Hippocampal formation (tissue), 2 donors: ENCODE data around the gene KDM6B.
A peak's percentile ranks its signal among the peaks of the same experiment; 100 is the strongest.

Experiments
- DNase-seq, 2 donors: peaks; one replicate each; lab custom pipeline; 2025; lab: John Stamatoyannopoulos, UW

Gene KDM6B

DNA sequence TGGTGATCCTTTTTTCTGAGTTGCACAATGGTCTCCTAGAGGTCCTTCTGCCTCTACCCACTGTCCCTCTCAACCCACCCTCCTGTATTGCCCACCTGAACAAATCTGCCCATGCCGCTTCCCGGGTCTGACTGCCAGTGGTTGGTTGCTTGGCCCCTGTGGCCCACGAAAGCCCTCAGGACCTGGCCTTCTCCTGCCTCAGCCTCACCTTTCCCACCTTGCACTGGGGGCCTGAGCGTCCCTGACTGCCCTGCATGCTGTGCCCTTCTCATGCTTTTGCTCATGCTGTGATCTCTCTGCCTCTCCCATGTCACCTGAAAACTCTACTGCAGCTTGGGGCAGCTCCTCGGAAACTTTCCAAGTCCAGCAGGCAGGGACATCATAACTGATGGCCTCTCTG lies 13.8 kb upstream of the KDM6B start:
- no peak for DNase-seq

GRCh38 chr17:7822126-7822525 lies 11.9 kb upstream of the KDM6B start:
- DNase-seq = no peak

GRCh38 chr17:7823581-7824001 lies 10.4 kb upstream of the KDM6B start:
- DNase-seq = no peak

DNA sequence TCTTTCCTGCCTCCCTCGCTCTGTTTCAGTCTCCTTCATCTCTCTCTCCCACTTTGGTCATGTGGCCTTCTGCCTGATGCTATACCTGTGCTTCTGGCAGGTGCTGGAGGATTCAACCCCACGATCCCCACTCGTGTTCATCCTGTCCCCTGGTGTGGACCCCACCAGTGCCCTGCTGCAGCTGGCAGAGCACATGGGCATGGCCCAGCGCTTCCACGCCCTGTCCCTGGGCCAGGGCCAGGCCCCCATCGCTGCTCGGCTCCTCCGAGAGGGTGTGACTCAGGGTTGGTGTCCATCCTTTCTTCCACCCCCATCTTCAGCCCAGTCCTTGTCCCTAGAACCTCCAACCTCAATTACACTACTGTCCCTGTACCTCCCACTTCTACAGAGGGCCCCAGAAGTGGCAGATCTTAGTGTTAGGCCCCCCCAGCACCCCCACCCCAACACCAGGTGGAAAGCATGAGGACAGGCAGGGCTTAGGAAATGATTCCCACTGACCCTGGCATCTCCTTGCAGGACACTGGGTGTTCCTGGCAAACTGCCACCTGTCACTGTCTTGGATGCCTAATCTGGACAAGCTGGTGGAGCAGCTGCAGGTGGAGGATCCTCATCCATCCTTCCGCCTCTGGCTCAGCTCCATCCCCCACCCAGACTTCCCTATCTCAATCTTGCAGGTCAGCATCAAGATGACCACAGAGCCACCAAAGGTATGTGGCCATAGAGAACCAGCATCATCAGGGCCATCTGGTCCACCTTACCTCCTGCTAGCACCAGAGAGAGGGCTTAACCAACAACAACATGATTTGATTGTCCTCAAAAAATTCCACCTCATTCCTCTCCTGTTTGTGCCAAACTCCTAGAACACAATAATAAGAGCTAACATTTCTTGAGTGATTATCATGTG lies 9.7 kb upstream of the KDM6B start:
- DNase-seq = no peak

DNA sequence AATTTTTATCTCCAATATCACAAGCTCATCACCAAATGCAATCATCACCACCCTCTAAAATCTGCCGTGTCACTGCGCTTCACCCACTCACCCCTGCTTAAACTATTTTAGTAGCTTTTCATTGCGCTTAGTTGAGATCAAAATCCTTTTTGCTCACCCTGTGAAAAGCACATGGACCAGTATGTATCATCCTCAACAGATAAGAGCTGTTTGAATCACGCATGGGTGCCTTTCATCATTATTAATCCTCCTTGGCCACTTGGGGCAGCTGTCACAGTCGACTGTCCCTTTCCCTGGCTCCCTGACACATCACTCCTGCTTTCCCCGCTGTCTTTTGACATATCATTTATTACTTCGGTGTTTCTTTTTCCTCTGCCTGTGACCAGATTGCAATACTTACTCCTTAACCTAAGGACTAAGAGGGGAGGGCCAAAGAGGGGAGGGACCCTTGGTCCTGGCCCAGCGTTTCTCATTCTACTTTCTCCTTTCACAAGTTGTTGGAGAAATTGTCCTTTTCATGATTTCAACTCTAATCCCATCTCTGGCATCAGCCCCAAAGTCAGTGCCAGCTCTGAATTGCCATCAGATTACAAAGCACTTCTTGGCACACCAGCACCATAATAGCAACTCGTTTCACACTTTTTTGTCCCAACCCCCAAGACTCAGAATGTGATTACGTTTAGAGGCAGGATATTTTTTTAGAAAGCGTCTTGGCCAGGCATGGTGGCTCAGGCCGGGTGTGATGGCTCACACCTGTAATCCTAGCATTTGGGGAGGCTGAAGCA lies 8.6 kb upstream of the KDM6B start:
- peak in 1 of 2 donors; percentile 30 for DNase-seq

DNA sequence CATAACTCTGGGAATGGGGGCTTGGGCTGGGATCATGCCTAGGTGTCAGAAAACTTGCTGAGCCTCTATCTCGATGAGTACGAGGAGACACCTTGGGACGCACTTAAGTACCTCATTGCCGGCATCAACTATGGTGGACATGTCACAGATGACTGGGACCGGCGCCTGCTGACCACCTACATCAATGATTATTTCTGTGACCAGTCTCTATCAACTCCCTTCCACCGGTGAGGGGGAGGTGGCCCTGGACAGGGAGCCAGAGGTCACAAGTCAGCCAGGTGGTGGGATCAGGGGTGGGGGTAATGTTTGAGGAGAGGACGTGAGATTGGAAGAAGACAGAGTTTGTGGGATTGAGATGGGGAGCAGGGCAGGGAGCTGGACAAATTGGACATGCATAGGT lies 3.4 kb upstream of the KDM6B start:
- no peak for DNase-seq

DNA sequence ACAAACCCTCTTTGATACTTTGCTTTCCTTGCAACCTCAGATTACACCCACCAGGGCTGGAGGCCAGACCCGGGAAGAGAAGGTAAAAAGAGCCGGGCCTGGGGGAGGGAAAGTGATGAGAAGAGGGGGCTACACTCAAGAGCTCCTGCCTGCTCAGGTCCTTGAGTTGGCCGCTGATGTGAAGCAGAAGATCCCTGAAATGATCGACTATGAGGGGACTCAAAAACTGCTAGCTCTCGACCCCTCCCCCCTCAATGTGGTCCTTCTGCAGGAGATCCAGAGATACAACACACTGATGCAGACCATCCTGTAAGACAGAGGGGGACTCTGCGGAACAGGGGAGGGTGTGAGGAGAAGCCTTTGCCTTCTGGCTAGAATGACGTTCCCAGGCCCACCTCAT lies 2.8 kb upstream of the KDM6B start:
- no peak for DNase-seq

- DNase-seq = no peak
Measured at GRCh38 chr17:7832431-7832830, 1.6 kb upstream of the KDM6B start.

DNA sequence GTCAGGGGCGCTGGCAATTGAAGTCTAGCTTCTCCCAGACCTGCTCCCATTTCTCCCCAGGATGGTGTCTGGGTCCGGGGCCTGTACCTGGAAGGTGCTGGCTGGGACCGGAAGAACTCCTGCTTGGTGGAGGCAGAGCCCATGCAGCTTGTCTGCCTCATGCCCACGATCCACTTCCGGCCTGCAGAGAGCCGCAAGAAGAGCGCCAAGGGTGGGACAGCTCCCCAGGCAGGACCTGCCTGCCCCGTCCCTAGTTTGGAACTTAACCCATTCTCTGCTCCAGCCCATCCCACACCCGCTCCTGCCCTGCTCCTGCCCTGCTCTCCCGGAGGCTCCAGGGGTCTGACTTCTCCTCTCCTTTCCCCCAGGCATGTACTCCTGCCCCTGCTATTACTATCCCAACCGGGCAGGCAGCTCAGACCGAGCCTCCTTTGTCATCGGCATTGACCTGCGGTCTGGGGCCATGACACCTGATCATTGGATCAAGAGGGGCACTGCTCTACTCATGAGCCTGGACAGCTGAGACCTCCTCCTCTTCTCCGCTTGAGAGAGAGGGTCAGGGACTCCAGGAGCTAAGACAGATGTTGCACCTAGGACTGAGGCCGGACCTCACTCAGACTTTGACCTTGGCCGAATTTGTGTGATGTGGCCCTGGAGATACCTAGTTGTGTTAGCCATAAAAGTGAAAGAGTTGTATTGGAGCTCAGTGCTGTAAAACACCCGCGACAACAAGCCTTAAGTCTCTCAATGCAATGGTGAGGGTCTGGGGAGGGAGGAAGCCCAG lies 814 bp upstream of the KDM6B start:
- no peak for DNase-seq

GRCh38 chr17:7834542-7834956 lies 532 bp downstream of the KDM6B start:
- peak in 1 of 2 donors; percentile 41 for DNase-seq

DNA sequence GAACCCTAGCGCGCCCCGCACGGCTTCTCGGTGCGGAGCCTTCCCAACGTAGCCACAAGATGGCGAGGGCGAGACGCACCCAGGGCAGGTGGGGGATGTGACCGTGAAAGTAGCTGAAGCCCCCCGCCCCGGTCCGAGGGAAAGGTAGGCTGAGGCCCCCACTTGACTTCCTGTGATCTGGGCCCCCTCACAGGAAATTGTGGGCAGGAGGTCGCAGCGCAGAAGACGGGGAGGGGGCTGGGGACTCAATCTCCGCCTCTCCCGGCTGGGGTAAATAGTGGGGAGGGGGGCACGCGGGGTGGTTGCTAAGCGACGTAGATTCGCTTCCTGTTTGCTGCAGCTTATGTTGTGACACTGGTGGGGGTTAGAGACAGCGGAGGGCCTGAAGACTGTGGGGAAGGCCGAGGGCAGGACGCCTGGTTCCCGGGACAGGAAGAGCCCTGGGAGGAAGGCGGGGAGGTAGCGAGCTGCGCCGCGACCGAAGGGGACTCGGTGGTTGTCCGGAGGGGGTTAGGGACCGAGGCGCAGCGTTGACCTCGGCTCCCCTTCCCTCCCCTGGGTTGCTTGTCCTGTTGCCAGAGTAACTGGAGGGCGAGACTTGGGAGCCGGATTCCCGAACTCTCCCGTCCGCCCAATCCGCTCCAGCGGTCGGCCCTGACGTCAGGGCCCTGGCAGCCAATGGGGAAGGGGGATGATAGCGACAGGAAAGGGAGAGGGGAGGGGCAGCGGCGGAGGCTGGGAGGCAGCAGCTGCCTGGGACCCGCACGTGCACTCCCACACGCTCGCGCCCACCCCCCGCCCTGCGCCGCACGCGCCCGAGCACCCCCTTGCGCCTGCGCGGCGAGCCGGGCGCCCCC lies 1.2 kb downstream of the KDM6B start:
- peak; percentile 95 to 97 for DNase-seq

GRCh38 chr17:7835814-7836595 lies 2.0 kb downstream of the KDM6B start:
- peak; percentile 34 to 44 for DNase-seq

GRCh38 chr17:7836596-7837407 lies 2.8 kb downstream of the KDM6B start:
- peak; percentile 22 to 47 for DNase-seq

DNA sequence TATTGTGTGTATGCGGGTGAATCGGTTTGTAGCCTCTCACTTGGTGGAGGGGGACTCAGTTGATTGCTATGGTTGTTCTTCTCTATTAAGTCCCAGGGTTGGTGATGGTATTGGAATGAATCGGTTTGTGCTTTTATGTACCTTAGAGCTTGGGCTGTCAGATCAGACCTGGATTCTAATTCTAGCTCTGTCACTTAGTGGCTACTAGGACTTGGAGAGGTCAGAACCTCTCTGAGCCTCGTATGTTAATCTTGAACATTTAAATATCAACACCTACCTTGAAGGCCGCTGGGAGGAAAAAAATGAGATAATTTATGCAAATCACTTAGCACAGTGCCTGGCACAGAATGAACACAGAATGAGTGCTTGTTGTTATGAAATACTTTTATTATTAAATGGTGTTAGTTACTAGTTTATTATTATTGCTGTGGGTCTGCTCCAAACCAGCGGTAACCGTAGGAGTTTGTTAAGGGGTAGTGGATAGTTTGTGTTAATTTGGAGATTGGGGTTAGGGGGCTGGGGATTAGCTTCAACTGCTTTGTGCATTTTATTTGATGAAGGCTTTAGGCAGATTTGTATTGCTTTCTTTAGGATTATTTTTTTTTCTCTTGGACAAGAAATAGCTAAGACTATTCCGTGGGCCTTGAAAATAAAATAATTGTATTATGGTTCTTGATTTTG lies 3.5 kb downstream of the KDM6B start:
- no peak for DNase-seq

GRCh38 chr17:7838090-7839075 lies 4.4 kb downstream of the KDM6B start:
- peak; percentile 18 to 23 for DNase-seq

- no peak for DNase-seq
Measured at GRCh38 chr17:7839190-7839875, 5.3 kb downstream of the KDM6B start.

DNA sequence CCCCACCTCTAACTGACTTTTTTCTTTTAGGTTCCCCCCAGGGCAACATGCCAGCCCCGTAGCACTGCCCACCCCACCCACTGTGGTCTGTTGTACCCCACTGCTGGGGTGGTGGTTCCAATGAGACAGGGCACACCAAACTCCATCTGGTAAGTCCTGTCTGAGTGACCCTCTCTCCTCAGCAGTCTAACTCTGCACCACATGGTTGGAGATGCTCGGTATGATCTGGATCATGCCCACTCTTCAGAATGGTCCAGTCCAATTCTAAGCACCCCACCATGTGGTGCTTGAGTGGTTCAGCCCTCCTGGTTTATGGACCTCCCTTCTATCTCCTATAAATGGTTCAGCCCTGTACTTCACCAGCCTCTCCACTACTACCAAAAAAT lies 5.9 kb downstream of the KDM6B start:
- DNase-seq = peak in 1 of 2 donors; percentile 14
